Stimulated activated CD4-positive, alpha-beta T cell treated with anti-CD3 and anti-CD28 coated beads, Interleukin-1b, Interleukin-23, amount 100 ng/mL, for 1 hour (primary cell): Measurements from ENCODE around the gene SPATA6L.
"Not testable (repeated sequence)": the region's sequence is repeated elsewhere in the genome, so short reads cannot be mapped to it uniquely, and the experiment has no call there.

Experiments
- DNase-seq, 2 donors: peaks; one replicate each; pipeline ENCODE4 v3.0.0-alpha.2; 2020; ENCODE audit warnings: low read depth in 2 of 2

SPATA6L gene

DNA sequence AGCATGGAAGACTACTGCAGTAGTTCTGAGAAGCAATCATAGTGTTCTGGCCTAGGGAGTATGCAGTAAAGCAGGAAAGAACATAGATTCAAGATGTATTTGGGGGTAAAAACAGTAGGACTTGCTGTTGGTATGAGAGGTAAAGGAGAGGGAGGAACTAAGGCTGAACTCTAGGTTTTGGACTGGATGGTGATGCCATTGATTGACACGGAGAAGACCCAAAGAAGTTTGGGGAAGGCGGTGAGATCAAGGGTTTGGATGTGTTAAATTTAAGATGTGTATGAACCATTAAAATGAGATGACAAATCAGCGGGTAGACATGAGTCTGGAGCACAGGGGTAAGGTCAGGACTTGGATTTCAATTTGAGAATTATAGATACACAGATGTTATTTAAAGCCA lies 11.1 kb upstream of the SPATA6L start:
- no peak for DNase-seq

DNA sequence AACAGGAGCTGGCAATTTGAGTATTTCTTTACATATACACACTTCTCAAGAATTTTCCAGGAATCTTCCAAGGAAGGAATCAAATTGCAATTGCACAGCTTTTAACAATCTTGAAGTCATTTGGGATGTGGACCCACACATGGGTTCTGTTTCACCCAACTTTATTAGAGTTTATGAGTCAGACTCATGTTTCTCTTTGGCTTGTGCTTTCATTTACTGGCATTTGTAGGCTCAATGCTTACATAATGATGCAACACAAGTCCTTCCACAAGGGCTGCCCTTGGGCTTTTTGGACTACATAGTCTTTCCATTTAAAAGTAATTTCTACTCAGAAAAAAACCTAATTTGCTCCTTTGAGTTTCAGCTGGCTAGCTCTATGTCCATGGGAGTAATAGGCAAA lies 8.5 kb upstream of the SPATA6L start:
- no peak for DNase-seq

DNA sequence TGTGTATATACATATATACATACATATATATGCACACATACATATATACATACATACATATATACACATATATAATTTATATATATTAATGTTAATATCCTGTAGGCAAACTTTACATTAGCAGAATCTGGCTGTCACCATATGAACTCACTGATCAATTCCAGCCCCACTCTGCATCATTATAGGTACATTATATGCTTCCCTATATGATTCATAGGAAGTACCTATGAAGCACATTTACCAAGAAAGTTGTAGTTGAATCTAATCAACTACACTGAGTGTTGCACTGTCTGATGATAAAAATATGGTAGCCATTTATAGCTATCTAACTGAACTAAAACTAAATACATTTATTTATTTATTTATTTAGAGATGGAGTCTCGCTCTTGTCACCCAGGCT lies 5.5 kb upstream of the SPATA6L start:
- no peak for DNase-seq

DNA sequence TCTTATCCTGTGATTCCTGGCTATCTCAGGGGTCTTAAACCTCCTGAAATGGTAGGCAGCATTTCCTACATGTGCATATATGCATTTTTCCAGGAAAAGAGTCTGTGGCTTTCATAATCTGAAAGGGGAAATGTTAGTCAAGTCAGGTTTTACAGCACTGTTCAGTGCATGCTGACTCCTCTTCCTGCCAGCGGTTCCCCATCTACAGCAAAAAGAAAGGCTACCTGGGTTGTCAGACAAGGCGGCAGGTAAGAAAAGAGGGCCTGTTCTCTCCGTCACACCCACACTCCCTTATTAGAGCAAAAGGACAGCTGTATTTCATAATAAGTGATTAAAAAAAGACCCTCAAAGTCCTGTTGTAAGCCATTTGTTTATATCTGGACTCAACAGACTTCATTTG lies 4.3 kb upstream of the SPATA6L start:
- no peak for DNase-seq

DNA sequence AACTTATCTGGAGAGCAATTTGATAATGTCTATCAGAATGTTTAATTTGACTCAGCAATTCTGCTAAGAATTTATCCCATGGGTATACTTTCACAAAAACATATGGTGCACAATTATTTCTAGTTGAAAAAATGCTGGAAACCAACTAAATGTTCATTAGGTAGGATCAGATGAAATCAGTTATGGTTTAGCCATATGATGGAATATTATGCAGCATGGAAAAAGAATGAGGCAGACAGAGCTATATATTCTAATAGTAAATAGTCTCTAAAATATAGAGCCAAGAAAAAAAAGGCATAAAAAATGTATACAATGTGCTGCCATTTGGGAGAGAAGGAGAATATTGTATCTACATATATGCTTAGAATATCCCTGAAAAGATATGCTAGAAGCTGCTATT lies 3.6 kb upstream of the SPATA6L start:
- no peak for DNase-seq

DNA sequence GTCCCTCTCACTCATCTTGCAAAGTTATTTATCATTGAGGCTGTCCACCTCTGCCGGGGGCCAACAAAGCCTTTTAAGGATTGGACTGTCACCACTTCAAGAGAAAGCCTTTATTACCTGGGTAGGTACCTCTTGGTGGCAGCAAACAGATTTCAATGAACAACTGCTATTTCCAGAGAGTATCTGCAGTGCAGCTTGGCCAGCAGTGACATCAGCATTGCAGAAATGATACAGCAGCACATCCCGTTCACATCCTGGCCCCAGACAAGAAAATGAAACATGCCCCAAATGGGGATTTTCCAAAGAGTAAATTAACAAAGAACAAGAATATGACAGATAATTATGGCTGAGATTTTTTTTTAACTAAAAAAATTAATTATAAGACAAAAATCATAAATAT lies 2.3 kb upstream of the SPATA6L start:
- DNase-seq, result no peak

DNA sequence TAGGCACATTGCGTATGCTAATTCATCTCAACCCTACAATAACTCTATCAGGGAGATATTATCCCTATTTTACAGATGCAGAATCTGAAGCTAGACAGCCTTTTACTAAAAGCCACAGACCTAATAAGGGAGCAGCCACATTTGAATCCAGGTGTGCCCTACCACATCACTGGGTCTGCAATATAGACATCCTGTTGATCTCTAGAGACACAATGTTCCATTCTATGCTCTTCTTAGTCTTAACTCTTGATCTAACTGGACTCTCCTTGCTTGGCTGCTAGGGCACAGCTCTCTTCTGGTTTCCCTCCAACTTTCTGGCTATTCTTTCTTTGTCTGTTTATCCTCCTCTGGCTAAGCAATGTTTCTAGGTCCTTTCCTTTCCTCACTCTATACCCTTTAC lies 1.4 kb upstream of the SPATA6L start:
- DNase-seq, result no peak

DNA sequence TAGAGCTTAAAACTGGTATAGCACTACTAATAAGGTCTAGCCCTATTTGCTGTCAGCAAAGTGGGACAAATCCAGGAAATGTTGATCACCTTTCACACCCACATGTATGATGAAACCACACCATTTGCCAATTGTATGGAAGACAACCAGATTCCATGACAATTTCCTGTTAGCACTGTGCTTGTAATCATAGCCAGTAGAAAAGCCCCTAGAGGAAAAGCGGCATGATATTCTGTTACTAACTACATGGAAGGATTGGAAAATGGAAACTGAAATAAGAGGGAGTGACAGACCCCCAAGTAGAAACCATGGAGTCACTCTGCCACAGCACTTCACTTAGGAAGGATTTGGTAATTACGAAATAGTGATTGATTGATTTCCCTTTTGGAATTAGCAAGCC lies 923 bp downstream of the SPATA6L start:
- DNase-seq, result no peak

DNA sequence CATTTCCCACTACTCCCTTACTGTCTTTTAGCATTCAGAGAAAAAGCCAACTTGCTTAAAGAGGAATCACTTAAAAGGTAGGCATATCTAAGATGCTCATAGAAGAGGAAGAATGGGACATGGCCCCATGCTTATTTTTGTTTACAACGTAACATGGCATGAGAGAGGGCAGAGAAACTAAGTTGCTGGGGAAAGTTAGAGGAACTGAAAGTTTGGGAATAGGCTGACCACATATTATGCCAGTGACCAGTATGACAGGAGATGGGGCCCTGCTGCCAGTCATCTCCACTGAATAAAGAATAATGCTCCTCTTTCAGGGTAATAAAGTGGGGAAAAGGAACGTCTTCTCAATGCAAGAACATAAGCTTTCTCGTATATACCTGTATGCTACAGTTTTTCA lies 2.3 kb downstream of the SPATA6L start:
- DNase-seq, result no peak

DNA sequence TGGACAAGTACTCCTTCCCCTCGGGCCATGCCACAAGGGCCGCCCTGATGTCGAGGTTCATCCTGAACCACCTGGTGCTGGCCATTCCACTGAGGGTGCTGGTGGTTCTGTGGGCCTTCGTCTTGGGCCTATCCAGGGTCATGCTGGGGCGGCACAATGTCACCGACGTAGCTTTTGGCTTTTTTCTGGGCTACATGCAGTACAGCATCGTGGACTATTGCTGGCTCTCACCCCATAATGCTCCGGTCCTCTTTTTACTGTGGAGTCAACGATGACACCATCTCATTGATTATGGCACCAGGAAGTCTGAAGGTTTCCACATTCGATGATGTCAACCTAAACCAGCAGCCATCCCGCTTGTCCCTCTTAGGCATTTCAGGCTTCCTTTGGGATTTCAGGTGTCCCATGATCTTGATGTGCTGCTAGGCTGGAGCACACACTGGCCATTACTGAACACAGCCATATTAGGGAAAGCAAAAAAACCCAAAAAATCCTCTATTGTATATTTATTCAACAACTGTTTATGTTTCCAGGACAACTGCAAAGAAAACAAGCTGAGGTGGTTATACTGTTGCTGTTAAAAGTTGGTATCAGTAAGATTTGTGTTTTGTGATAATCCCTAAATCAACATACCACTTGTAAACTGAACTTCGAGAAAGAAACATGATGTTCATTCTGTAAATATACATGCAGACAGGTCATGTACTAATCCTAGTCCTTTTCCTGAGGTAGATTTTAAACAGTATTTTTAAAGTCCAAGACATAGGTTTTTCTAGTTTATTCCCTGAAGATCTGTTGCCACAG lies 3.1 kb downstream of the SPATA6L start:
- DNase-seq, result no peak

DNA sequence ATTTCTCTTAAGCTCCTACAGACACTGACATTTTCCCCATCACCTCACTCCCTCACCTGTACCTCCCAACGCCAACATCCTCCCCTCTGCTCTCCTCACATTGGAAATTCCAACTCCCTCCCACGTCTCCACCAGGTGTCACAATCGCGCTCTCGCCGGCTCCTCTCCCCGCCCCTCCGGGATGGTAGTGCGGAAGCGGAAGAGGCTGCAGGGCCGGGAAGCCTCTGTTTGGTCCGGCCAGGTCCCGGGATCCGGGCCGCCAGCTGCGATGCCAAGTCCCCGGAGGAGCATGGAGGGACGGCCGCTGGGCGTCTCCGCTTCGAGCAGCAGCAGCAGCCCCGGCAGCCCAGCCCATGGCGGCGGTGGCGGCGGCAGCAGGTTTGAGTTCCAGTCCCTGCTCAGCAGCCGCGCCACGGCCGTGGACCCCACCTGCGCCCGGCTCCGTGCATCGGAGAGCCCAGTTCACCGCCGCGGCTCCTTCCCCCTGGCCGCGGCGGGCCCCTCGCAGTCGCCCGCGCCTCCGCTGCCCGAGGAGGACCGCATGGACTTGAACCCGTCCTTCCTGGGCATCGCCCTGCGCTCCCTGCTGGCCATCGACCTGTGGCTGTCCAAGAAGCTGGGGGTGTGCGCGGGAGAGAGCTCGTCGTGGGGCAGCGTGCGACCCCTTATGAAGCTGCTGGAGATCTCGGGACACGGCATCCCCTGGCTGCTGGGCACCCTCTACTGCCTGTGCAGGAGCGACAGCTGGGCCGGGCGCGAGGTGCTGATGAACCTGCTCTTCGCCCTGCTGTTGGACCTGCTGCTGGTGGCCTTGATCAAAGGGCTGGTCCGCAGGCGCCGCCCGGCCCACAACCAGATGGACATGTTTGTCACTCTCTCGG lies 3.9 kb downstream of the SPATA6L start, which contains the start of gene PLPP6:
TSS of gene PLPP6 (plus strand) at position 187 of the 881 bp plus-strand sequence. CDS start at position 269, 82 bp downstream.
- peak in 1 of 2 donors; percentile 44 for DNase-seq

DNA sequence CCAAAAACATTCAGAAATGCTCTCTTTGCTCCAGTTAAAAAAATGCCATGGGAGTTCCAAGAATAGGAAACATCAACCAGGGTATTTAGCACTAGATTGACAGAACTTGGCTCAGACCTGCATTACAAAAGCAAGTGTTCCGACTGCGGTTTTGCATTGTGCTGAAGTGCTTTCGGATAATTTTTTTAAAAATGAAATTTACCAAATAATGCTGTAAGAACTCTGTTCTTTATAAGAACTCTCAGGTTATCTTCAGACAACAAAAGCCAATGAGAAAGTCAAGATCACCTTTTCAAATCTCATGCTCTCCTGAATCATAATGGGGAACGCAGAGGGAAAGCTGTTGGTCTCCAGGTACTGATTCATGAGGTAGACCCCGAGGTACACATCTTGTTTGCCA lies 4.7 kb downstream of the SPATA6L start:
- DNase-seq, result no peak

DNA sequence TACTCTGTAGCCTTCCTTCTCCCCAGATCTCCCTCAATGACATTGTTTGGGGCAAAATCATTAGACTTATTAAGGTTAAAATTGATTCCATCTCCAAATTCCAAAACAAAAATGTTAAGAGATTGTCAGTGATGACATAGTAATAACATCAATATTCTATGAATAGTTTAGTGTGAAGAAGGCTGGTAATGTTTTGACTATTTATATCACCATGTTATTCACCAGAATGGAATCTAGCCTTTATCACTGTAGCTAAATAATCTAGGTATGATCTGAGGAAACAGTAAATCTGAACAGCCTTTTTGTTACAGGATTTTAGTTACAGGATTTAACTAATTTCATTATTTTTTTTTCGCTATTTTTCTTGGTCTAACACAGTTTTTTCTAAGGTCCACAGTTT lies 5.1 kb downstream of the SPATA6L start:
- no peak for DNase-seq

DNA sequence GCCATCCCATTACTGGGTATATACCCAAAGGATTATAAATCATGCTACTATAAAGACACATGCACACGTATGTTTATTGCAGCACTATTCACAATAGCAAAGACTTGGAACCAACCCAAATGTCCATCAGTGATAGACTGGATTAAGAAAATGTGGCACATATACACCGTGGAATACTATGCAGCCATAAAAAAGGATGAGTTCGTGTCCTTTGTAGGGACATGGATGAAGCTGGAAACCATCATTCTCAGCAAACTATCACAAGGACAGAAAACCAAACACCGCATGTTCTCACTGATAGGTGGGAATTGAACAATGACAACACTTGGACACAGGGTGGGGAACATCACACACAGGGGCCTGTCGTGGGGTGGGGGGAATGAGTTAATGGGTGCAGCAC lies 5.6 kb downstream of the SPATA6L start:
- not testable (repeated sequence) for DNase-seq

DNA sequence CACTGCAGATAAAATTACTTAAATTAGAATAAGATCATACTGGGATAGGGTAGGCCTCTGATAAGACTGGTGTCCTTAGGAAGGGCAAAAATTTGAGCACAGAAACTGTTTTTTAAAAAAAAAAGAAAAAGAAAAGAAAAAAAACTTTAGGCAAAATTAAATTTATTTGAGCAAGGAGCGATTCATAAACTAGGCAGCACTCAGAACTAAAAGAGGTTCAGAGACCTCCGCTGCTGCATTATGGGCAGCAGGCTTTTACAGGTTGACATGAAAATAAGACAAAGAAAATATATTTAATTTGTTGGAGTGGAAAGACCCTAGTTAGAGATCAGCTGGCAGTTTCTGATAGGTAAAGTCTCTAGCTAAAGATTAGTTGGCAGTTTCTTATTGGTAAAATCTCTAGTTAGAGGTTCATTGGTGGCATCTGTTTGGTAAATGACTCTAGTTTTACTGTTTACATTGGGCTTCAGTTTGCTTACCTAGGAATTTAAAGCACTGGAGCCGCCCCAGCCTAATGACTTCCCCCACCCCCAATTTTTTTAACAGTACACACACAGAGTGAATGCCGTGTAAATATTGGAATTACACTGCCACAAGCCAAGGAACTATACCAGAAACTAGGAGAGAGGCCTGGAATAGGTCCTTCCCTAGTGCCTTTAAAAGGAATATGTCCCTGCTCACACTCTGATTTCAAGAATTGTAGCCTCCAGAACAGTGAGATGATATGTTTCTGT lies 8.7 kb downstream of the SPATA6L start:
- DNase-seq, result no peak

DNA sequence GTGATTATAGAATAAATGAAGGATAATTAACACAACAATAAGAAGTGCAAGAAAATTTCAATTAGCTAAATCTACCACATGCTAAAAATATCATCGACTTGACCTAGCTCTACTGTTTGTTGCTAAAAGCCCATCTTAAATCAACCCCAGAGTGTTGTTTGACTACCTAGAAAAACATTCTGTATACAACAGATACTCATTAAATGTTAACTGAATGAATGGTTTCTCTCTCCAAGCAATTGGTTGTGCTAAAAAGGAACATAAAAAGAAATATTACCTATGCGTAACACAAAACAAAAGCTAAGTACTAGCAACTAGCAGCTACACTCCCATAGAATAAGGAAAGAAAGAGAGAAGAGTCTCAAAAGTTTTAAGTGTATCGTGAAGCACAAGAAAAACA lies 9.7 kb downstream of the SPATA6L start:
- DNase-seq, result no peak

DNA sequence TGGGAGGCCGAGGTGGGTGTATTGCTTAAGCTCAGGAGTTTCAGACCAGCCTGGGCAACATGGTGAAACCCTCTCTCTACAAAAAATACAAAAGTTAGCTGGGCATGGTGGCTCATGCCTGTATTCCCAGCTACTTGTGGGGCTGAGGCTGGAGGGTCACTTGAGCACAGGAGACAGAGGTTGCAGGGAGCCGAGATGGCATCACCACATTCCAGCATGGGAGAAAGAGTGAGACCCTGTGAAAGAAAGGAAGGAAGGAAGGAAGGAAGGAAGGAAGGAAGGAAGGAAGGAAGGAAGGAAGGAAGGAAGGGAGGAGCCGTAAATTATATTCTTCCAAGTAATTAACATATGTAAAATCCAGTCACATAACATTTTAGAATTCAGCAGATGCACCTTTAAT lies 10.1 kb downstream of the SPATA6L start:
- not testable (repeated sequence) for DNase-seq

DNA sequence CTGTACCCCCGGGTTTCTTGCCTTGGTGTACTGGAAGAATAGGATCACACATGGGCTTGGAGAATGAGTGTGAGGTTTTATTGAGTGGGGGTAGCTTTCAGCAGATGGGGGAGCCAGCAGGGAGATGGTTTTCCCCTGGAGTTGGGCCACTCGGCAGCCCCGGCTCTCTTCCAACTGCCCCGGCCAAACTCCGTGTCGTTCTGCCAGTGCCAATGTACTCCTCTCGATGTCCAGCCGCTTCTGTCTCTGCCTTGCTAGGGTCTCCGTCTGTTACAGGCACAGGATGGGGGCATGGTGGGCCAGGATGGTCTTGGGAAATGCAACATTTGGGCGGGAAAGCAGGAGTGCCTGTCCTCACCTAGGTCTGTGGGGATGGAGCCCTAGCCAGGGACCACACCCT lies 11.7 kb downstream of the SPATA6L start:
- DNase-seq, result no peak

DNA sequence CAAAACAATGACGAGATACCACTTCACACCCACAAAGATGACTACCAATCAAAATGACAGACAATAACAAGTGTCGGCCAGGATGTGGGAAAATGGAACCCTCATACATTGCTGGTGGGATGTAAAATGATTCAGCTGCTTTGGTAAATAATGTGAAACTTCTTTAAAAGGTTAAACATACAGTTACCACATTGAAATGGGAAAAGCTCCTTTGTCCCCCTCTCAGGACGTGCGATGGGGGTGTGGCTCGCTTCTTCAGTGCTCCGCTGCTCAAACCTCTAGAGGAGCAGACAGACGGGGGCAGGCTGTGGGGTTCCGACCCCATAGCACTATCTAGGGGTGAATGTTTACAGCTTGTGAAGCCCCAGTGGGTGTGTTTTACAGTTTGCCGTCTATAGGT lies 12.2 kb downstream of the SPATA6L start:
- no peak for DNase-seq

DNA sequence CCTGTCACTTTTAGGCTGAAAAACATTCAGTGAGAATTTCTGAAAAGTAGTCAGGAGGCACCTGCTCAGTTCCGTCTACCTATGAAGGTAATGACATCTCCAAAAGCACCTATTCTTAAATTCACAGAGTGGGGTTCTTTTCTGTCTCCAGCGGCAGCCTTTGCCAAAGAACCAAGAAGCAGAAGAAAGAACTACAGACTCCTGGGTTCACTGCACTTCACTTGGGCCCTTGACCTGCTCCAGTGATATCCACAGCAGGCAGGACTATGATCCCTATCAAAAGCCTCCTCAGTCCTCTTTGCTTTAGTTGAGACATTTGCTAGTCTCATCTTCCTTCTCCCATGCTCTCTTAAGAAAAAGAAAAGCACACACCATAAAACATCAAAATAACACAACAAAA lies 23.9 kb downstream of the SPATA6L start:
- DNase-seq, result no peak

DNA sequence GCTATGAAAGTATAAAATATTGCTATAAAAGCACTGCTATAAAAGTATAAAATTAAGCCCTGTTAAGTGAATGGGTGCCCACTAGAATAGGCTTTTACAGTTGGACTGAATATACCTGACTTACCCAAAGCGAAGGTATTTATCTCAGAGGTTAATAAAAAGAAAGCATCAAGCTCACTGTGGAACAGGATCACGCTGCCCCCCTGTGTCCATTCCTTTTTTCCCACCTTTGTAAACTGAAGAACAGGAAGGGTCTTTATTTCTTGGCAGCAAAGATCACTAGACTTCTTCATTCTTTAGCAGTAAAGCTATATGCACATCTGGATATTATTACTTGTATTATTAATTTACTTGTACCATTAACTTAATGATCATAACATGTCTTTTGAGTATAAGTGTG lies 26.3 kb downstream of the SPATA6L start:
- no peak for DNase-seq

DNA sequence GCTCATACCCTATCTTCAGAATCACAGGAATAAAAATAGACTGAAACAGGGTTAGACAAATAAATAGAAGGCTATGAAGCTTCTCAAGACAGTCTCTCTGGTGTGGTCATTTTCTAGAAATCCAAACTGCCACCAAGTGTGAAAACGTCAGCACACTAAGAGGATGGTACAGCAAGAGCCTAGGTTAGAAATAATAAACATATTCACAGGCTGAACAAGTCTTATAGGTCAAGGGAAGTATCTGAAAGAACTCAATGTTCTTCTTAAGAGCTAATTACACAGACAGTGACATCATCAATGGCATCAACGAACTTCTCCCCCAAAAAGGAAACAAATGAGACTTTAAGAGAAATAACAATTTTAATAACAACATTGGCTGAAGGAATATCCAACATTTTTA lies 26.9 kb downstream of the SPATA6L start:
- no peak for DNase-seq
